GM10248 (cell line): Measurements from ENCODE around the gene TNNI3K.

Experiments
- CTCF ChIA-PET: fragments of 300-600 bp; sonication (Branson Sonifier 250); formaldehyde crosslinking; extraction: SDS; loops from one replicate; lab custom pipeline; 2021; ENCODE audit warnings: antibody characterized with exemption; lab: Yijun Ruan, JAX
- POLR2A ChIA-PET: fragments of 350-650 bp; sonication (Branson Sonifier 250); formaldehyde crosslinking; extraction: SDS; loops from one replicate; lab custom pipeline; 2020; ENCODE audit warnings: antibody characterized with exemption; lab: Yijun Ruan, JAX
- DNase-seq: peaks from one replicate; pipeline ENCODE4 v3.0.0; 2012; ENCODE audit errors: extremely low spot score
- CTCF ChIP-seq: IDR thresholded peaks from 2 replicates; pipeline ENCODE4 v1.5.1; 2012; ENCODE audit warnings: mild to moderate bottlenecking, low read depth; ENCODE audit errors: extremely low read depth, missing control alignments, control extremely low read depth

The TNNI3K gene

DNA sequence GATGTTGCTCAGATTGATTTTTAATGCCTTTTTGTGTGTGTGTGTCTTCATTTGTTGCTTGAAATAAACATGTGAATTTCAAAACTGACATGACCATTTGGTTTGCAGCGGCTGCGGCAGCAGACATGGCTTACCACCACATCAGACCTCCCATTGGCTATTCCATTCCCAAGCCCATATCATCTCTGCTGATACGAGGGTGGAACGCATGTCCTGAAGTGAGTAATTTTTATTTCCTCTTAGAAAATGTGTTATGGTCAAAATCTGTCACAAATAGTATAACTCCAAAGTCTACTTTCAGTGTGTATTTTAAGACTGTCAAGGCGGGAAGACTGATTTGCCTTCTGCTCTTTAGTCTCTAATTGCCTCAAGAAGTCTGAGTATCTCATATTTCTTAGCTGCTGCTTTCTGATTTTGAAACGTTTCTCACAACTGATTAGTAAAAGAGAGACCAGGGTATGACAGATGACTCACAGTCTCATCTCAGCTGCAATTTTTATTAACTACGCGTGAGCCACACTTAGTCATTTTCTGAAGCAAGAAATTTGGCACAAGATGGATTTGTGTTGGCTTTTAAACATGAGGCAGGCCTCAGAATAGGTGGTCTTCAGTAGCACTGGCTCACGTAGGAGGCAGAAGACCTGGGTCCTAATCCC, 228.3 kb downstream of the TNNI3K start:
- ChIA-PET POLR2A (no interaction called here), CTCF (no interaction called here)
- no peak for TF ChIP-seq CTCF
- peak; percentile 8 for DNase-seq

DNA sequence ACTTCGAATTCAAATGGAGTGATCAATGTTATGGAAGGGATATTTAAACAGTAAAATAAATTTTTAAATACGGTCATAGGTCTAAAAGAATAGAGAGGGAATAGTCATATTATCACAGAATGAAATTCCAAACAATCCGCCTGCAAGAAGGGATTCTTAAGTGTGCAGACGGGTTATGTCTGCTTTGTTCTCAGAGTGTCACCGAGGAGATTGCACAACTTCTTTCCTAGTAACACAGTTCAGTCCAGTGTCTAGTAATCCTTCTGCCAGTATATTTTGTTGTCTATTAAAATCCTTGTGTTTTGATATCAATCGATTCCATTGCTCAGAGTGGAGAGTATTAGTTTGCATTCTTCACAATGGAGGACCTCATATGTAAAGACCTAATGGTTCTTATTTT, 228.8 kb downstream of the TNNI3K start:
- no peak for DNase-seq
- CTCF ChIA-PET, result interaction anchor here (1.2 kb wide), 1 partner anchor 17 kb away, joined by 4 read pairs; no protein-coding TSS in a partner anchor
- TF ChIP-seq CTCF, result no peak
- POLR2A ChIA-PET, result no interaction called here

GRCh38 chr1:74465193-74465681, 230.1 kb downstream of the TNNI3K start:
- ChIA-PET CTCF (interaction anchor here (0.7 to 1.5 kb wide), 4 partner anchors 16 to 117 kb away, joined by 3 to 5 read pairs (median 4); no protein-coding TSS in a partner anchor), POLR2A (no interaction called here)
- no peak for TF ChIP-seq CTCF
- no peak for DNase-seq

DNA sequence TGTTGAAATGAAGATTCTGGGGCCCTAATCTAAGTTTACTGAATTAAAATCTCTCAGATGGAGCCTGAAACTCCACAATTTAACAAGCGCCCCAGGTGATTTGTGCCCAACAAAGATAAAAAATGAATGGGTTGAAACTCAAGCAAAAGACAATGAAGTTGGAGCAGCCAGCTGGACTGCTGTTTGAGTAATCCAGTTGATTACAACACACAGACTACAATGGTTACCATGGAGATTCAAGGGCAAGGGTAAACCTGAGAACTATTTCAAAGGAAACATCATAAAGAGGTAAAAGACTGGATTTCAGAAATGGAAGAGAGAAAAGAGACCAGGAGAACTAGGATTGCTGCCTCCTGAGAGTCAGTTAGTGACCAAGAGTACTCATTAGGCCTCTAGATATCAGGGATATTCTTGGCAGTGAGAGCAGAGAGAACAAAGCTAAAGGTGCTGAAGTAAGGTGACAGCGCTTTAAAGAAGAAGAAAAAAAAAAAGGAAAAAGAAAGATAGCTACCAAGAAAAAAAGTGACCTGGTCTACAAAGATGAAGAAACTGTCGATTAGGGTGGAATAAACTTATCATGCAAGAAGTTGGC, 232.7 kb downstream of the TNNI3K start:
- TF ChIP-seq CTCF, result no peak
- ChIA-PET POLR2A (no interaction called here), CTCF (interaction anchor here (0.9 to 3.8 kb wide), 7 partner anchors 10 to 222 kb away, joined by 3 to 17 read pairs (median 3); no protein-coding TSS in a partner anchor)
- no peak for DNase-seq

- TF ChIP-seq CTCF, result peak; percentile 53
- POLR2A ChIA-PET, result no interaction called here
- CTCF ChIA-PET, result interaction anchor here (0.9 to 3.8 kb wide), 12 partner anchors 9 to 317 kb away, joined by 3 to 17 read pairs (median 4); no protein-coding TSS in a partner anchor
- DNase-seq, result peak; percentile 18
Observed at GRCh38 chr1:74468982-74469603, 233.9 kb downstream of the TNNI3K start.

DNA sequence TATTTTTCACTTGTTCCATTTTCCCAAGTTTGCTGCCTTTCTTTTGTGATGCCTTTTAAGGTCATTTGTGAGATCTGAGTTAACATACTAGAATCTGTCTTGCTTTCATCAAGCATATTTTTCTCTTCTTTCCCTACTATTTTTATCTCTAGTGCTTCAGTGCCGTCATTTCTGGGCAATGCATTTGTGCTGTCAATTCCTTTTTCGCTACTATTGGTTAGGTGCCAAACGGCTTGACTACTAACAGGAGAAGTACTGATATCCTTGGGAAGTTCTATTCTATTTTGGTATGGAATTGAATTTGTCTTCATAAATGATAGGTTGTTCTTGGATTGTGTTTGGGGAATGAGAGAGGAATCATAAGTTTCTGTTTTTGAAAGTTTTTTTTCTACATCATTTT, 235.1 kb downstream of the TNNI3K start:
- CTCF ChIA-PET, result interaction anchor here (1.3 to 3.8 kb wide), 8 partner anchors 8 to 220 kb away, joined by 3 to 17 read pairs (median 5); no protein-coding TSS in a partner anchor
- no peak for TF ChIP-seq CTCF
- POLR2A ChIA-PET, result no interaction called here
- no peak for DNase-seq
